ENCODE measurements around the gene DAAM1. TPM values are rescaled to one million over a fixed set of nuclear protein-coding genes. Genes with fewer than 3 reads are reported as not detected.

Gene DAAM1
- 10 to 100 TPM; 48.9 to 61.1 (median 52.8) TPM for polyA plus RNA-seq (ENCODE audit: insufficient read length in 4 of 4)

DNA sequence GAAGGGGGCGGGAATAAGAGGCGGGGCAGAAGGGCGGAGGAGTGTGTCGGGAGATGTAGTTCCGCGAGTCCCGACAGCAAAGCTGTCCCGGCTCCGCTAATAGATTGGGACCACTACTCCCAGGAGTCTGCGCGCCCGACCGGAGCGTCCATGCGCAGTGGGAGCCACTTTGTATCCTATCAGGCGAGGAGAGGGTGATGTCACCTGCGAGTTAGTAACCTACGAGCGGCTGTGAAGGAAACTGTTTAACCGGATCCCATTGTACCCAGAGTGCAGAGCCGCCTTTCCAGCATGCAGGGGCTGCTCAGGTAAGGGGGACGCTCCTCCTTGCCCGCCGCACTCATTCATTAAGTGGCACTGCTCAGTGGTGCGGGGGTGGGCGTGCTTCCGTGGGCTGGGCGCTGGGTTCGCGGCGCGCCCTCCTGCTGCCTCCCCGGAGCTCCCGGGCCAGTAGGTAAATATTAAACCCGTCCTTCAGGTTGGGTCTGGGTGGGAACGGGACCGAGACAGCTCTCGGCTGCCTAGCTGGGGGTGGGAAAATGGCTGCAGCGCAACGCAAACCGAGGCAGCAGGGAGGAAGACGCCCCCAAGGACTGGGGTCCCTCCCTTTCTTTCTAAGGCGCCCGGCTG, at the start of gene DAAM1:
TSS of gene DAAM1 (plus strand) at position 207 of the 630 bp plus-strand sequence. CDS start 74,811 bp downstream, outside the sequence.
- peak; percentile 88 to 97 (median 96) for DNase-seq (ENCODE audit: low read depth in 4 of 4, low spot score in 3 of 4)

DNA sequence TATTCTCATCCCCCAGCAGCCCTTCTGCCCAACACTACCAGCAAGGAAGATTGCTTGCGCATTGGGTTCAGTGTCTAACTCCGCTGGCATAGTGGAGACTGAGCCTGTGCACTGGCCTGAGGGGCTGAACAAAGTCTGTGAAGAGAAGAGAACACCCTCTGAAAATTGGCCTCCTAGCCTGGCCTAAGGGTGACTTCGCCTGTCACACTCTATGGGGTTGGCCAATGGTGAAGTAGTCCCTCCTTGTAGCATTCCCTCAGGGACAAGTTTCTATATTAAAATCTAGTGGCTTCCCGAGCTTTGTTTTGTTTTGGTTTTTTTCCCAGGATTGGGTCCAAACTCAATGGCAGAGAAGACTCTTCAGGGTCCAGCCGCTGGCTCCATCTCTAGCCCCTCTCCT, 49.1 kb upstream of the DAAM1 start:
- DNase-seq (ENCODE audit: low read depth in 4 of 4, low spot score in 3 of 4) = no peak

DNA sequence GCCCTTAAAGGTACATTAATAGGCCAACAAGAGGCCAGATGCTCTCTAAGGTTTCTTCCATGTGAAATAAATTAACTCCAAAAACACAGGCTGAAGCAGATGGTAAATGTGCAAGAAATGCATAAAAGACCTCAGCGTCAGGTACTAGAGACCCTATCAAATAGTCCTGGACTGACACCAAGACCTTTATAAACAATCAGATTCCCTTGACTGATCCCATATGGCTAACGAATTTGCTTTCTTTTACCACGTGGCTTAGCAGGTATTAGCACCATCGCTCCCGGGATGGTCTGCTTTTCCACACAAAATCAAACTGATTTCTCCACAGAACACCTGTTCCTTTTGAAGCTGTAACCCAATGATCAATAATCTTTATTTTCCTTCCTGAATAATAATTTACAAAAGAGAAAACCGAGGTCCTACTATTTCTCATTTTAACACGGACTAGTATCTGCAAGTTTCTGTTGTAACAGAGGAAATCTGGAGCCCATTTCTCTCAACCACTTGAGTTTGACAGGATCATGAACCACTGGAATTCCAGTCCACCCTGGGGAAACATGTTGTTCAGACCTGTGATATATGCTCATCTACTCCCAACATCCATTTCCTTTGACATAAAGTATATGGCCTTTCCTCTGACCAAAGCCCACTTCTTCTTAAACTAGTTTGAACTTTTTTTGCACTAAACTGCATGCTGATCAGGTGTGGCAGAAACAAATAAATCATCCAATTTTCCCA, 48.2 kb upstream of the DAAM1 start:
- no peak for DNase-seq (ENCODE audit: low read depth in 4 of 4, low spot score in 3 of 4)

DNA sequence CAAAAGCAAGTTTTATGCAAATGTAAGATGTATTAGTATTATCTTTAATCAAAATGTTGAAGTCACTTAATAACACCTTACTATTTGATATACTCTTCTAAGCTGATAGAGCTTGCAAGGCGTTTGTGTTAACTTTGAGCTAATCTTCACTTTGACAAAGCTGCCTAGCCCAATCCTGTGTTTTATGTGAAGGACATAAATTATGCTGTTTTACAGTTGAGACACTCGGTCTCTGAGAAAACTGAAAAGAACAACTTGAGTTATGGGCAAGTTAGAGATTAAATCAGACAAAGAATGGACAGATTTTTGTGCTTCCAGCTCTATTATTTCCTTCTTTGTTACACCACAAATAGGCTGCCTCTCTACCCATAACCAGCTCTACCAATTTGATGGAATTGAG, 42.0 kb upstream of the DAAM1 start:
- no peak for DNase-seq (ENCODE audit: low read depth in 4 of 4, low spot score in 3 of 4)

DNA sequence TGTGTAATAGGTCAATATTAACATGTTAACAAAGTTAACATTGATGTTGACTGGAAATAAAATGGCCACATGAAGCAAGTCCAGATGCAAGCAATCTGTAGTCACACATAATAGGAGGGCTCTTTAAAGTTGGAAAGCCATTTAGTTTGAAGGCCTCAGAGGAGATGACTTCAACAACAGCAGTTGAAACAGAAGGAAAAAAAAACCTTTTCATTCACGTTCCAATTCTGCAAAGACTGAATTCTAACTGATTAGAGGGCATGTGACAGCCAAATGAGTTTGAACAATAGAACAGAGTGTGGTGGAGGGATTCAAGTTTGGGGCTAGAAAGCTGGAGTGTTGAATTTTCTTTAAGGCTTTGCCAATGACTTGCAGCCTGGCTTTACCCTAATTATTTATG, 41.5 kb upstream of the DAAM1 start:
- no peak for DNase-seq (ENCODE audit: low read depth in 4 of 4, low spot score in 3 of 4)

DNA sequence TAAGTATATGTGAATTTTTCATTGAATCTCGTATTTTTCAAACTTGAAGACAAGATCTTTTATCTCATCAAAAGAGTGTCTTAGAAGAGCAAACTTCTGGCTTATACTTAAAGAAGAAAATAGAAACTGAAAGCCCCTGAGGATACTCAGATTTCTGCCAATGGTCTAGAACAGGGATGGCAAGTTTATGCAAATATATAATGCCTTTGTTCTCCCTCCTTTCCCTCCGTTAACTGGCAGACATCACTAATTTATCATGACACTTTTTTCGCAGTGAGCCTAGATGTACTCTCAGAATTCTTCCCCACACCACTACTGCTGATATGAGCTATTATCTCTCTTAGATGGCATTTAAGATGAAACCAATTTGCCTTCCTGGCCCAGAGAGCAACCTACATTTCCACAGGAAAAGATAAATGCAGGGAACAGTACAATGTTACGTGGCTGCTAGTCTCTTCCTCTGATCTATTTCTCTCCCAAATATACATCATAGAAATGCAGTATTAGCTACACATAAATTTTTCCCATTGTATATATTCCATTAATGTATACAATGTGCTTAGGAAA, 40.0 kb upstream of the DAAM1 start:
- DNase-seq (ENCODE audit: low read depth in 4 of 4, low spot score in 3 of 4) = no peak

DNA sequence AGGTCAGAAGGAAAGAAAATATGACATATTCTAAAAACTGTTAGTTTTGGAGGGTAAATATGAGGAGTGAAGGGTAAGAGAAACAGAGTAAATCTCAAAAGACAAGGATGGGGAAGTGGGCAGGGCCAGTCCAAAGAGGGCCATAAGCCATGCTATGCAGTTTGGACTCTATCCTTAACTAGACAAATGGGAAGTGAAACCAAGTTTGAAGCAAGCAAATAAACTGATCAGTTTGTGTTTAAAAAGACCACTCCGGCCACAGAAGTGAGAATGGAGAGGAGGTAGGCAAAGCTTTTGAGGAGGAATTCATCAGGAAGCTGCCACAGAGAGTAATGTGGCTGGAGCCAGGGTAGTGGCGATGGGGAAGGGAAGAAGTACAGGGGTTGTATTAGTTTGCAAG, 37.5 kb upstream of the DAAM1 start:
- no peak for DNase-seq (ENCODE audit: low read depth in 4 of 4, low spot score in 3 of 4)

DNA sequence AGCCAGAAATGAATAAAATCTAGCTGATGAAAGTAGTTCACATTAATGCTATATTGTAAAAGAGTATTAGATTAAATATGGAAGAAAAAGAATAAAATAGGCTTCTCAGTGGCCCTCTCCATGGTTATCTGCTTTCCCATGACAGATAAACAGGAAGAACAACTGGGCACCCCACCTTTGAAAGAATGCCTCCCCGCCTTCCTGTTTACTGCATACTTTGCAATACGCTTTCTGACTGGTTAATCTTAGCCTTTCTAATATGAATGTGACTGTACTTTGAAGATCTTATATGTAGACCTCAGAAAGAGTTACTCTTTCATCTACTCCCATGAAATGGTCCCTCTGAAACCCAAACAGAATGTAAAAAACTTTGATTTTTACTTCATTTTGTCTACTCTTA, 34.1 kb upstream of the DAAM1 start:
- DNase-seq (ENCODE audit: low read depth in 4 of 4, low spot score in 3 of 4) = no peak

DNA sequence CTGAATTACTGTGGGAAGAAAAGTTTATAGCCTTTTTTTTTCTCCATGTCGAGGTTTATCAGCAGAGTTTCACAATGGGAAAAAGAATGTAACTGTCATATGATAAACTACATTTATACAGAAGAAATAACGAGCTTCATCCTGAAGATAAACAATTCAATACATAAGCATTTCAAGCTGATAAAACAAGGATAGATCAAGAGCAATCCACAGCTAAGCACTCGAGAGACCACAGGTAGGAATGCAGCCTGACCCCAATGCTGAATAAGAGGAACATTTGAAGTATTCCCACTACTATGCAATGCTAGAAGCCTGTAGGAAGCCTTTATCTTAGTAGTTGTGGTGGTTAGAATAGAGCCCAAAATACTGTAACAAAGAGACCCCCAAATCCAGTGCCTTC, 32.6 kb upstream of the DAAM1 start:
- no peak for DNase-seq (ENCODE audit: low read depth in 4 of 4, low spot score in 3 of 4)

DNA sequence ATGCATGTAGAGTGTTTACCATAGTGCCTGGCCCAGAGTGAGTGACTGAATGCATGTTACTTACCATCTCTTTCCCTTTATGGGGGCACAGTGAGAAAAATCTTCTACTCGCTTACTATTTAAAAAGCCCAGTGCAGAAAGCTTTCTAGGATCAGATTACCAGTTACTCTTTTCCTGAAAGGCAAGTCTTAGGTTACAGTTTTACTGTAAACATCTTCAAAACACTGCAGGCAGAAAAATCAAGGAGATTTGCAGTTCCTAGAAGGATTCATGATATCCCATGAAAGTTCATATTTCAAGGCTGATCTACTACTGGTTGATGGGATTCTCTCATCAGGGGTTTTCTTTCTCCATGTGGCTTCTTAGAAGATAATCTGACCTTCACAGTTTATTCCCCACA, 29.3 kb upstream of the DAAM1 start:
- peak in 1 of 4 donors; percentile 36 for DNase-seq (ENCODE audit: low read depth in 4 of 4, low spot score in 3 of 4)

DNA sequence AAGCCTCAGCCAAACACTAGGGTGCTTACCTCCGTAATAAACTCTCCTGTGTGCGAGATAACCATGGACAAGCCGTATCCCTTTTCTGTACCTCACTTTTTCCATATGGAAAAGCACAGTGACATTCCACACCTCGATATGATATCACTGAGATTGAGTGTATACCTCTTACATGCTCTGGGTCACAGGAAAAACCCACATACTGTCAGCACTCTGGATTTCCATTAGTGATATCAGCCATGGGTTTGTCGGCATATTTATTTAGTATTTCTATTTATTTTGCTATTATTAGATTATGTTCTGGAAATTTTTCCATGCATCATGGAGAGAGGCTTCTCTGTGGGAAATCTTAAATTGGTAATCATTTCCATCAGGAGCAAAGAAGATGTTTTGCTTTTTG, 28.0 kb upstream of the DAAM1 start:
- no peak for DNase-seq (ENCODE audit: low read depth in 4 of 4, low spot score in 3 of 4)

DNA sequence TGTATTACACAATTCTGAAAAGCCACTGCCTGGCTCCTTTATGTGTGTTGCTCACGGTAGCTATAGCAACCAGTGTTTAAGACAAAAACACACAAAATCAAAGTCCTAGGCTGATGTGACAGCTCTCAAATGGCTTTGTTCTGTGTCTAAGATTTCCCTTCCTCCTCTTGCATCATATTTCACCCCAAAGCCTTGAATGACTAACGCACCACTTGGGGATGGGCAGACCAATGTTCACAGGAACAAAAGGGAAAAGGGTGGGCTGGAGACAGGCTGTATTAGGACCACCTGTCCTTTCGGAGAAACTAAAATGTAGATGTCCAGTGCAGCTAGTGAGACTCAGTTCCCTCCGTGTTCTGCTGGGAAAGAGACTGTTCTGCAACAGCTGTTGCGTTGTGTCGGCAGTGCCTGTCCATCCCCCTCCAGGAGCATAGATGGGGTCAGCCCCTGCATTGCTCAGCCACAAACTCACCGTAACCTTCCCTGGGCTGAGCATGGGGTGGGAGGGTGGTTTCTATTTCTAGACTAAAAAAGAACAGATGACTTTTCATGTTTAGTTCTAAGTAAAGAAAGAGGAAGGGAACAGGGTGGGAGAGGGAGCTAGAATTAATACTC, 26.8 kb upstream of the DAAM1 start:
- DNase-seq (ENCODE audit: low read depth in 4 of 4, low spot score in 3 of 4) = peak in 3 of 4 donors; percentile 40 to 54 (median 41)

DNA sequence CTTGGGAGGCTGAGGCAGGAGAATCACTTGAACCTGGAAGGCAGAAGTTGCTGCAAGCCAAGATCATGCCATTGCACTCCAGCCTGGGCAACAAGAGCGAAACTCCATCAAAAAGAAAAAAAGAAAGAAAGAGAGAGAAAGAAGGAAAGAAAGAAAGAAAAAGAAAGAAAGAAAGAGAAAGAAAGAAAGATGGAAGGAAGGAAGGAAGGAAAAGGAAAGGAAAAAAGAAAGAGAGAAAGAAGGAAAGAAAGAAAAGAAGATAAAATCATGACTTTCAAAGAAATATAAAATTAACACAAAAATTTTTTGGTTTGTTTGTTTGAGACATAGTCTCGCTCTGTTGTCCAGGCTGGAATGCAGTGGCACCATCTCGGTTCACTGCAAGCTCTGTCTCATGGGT, 22.2 kb upstream of the DAAM1 start:
- DNase-seq (ENCODE audit: low read depth in 4 of 4, low spot score in 3 of 4) = no peak

DNA sequence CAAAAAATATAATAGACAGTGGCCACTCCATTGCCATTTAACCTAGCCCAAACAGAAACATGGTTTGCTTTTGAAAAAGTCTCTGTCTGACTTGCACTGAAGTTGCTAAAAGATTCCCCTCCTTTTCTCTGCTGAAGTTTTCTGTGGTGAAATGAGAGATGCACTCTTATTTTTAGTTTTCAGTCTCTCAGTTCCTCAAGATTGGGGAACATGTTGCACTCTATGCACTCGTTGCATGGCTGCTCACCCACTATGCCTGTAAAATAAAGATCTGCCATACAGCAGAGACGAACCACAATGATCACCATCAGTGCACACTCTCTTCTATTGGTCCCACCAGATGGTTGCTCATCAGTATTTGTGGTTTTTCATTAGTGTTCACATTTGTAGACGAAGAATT, 13.1 kb upstream of the DAAM1 start:
- no peak for DNase-seq (ENCODE audit: low read depth in 4 of 4, low spot score in 3 of 4)

DNA sequence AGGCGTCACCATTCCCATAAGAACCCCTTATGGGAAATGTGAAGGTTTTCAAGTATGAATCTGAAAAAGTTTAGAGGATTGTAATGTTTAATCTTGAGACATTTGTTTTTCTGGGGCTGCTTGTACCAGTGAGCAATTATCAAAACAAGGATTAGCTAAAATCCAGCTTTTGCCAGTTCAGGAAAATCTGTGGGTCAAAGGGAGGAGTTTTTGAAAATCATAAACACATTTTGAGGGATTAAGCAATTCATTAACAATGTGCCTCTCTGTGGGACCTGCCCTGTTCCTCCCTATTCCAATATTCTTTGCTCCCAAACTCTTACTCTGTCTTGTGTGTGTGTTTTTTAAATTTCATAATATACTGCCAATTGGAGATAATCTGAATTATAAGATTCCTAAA, 11.7 kb upstream of the DAAM1 start:
- no peak for DNase-seq (ENCODE audit: low read depth in 4 of 4, low spot score in 3 of 4)

DNA sequence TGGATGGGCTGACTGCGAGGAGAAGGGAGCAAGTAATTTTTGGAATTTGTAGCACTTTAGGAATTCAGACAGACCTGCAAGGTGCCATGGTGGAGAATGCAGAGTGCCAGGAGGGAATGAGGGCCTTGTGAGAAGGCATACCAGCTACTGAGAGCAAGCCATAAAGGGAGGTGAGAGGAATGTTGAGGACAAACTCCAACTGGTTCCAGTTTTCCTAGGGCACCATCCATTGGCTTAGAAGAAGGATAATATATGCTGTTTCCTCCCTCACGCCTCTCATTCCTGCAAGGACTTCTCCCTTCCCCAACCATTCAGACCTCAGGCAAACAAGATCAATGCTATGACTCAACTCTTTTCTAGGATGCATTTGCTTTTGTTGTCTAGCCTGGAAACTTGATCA, 11.2 kb upstream of the DAAM1 start:
- no peak for DNase-seq (ENCODE audit: low read depth in 4 of 4, low spot score in 3 of 4)

DNA sequence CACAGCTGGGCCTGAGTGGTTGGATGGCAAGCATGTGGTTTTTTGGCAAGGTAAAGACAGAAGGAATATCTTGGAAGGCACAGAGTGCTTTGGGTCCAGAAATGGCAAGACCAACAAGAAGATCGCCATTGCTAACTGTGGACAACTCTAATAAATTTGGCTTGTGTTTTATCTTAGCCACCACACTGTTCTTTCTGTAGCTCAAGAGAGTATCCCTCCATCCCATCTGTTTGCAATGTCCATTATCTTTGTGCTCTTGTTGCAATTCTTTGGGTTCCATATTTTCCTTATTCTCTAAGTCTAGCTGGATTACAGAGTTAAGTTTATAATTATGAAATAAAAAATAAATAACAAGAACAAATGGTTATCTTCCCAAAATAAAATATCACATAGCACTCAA, 6.7 kb upstream of the DAAM1 start:
- DNase-seq (ENCODE audit: low read depth in 4 of 4, low spot score in 3 of 4) = no peak

DNA sequence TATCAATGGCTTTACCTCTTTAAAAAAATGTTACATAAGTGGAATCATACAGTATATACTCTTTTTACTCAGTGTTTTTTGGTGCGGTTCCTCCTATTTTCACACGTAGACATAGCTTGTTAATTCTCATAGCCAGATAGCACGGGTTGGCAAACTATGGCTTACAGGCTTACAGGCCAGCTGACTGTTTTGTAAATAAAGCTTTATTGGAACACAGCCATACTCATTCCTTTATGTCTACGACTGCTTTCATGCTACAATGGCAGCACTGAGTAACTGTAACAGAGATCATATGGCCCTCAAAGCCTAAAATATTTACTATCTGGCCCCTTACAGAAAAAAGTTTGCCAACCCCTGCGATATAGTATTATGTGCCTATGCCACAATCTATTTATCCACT, 5.8 kb upstream of the DAAM1 start:
- DNase-seq (ENCODE audit: low read depth in 4 of 4, low spot score in 3 of 4) = no peak

DNA sequence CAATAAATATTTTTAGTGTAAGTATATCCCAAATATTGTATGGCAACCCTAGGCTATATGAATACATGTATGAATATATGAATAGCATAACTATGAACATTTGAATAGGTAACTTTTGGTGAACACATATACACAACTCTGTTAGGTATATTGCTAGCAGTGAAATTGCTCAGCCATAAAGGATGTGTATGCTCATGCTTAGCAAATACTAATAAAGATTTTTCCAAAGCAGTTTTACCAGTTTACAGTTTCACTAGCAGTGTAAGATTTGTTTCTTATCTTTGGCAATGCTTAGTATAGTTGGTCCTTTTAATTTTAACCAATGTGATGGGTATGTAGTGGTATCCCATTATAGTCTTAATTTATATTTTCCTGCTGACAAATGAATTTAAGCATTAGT, 5.3 kb upstream of the DAAM1 start:
- no peak for DNase-seq (ENCODE audit: low read depth in 4 of 4, low spot score in 3 of 4)

DNA sequence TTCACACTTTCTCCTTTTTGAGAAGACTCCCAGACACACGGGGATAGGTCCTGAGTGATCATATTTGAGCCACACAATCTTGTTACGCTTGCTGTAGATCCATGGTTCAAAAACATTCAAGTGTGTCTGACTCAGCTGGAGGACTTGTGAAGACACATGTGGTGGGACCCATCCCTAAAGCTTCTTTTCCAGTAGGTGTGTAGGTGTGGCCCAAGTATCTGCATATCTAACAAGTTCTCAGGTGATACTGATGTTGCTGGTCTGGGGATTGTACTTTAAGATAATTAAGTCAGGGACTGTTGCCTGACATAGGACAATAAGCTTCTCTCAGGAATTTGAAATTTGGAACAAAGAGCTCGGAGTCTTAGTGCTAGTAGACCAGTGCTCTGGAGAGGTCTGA, 4.1 kb upstream of the DAAM1 start:
- DNase-seq (ENCODE audit: low read depth in 4 of 4, low spot score in 3 of 4) = no peak

DNA sequence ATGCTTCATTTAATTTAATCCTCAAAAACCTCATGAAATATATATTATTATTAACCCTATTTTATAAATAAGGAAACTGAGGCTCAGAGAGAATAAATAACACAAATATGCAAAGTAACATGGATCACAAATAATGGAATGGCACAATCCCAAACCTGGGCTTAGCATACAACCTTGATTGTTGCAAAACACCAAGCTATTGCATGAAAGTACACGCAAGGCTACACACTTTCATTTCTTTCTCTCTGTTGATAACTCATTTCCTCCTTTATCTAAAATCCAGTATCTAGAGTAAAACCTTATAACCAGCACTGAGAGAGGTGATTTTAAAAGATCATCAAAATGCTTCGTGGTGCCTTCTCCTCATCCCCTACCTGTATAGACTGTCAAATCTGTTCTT, 2.8 kb upstream of the DAAM1 start:
- no peak for DNase-seq (ENCODE audit: low read depth in 4 of 4, low spot score in 3 of 4)

DNA sequence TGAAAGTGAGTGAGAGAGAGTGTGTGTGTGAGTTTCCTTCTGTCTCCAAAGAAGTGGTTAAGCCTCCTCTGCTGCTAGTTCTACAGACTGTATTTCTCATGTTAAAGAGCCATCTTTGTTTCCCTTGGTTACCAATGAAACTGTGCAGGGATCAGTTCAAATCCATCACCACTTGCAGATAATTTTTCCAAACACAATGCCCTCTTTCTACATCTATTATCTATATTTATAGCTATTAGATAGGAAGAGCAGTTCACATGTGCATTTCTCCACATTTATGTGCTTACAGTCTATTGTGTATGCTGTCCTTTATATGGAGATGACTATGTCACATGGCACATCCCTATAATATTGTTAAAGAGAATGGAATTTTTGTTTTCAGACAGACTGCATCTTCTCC, 2.2 kb upstream of the DAAM1 start:
- DNase-seq (ENCODE audit: low read depth in 4 of 4, low spot score in 3 of 4) = no peak

All from right renal pelvis (tissue), 4 donors.